ENCODE data around the gene MMP23B. TPM values are rescaled to one million over a fixed set of nuclear protein-coding genes. Genes with fewer than 3 reads are reported as not detected.
A peak's percentile ranks its signal among the peaks of the same experiment; 100 is the strongest.
"Not testable (repeated sequence)": the region's sequence is repeated elsewhere in the genome, so short reads cannot be mapped to it uniquely, and the experiment has no call there.

The MMP23B gene
- polyA plus RNA-seq, 2 of the 4 experiments (the other 2 are of a cell fraction) = 1.0 TPM; not detected in 1

- Histone ChIP-seq H3K4me2 (peak within 1 kb of the TSS; percentile 59), H3K27ac (peak within 1 kb of the TSS; percentile 91 to 98), H3K4me3 (peak within 1 kb of the TSS; percentile 61)
- H3K4me1 ChIP-seq, POLR2A ChIA-PET, FAIRE-seq, CTCF ChIA-PET, H3K9me3 ChIP-seq: not testable (repeated sequence)
- ATAC-seq (peak; percentile 91 to 94), DNase-seq (ENCODE audit: low read depth in 1 of 2, low spot score in 1 of 2) (peak; percentile 74 to 95)
- TF ChIP-seq MAX (IDR thresholded peaks at IDR 0.05) = peak; percentile 40
- TF ChIP-seq MAFK (IDR thresholded peaks at IDR 0.05; ENCODE audit: partially characterized antibody) = peak; percentile 41
- peak; percentile 74 for TF ChIP-seq KDM5A (IDR thresholded peaks at IDR 0.05)
- 1% methylated on average over 23 of the region's 96 CpGs for WGBS (ENCODE audit: missing lambda C conversion rate)
Measured at GRCh38 chr1:1658583-1659549, 26.9 kb downstream of the MMP23B start, which contains the start of gene CDK11B. Gene CDK11B (minus strand): TSS chr1:1659004. CDS start chr1:1657485, 1,519 bp downstream.

- DNase-seq (ENCODE audit: low read depth in 1 of 2, low spot score in 1 of 2); CTCF ChIA-PET; FAIRE-seq; H3K9me3 ChIP-seq; POLR2A ChIA-PET; H3K4me1 ChIP-seq; H3K4me3 ChIP-seq; ATAC-seq; H3K27ac ChIP-seq; H3K4me2 ChIP-seq: not testable (repeated sequence)
- WGBS (ENCODE audit: missing lambda C conversion rate) = 95% methylated on average over 8 of the region's 9 CpGs
Measured at GRCh38 chr1:1662392-1662791, 30.4 kb downstream of the MMP23B start.

GRCh38 chr1:1662830-1663560, 31.0 kb downstream of the MMP23B start:
- H3K4me2 ChIP-seq; FAIRE-seq; H3K9me3 ChIP-seq; H3K4me3 ChIP-seq; DNase-seq (ENCODE audit: low read depth in 1 of 2, low spot score in 1 of 2); ATAC-seq; POLR2A ChIA-PET; H3K27ac ChIP-seq; CTCF ChIA-PET; H3K4me1 ChIP-seq: not testable (repeated sequence)
- WGBS (ENCODE audit: missing lambda C conversion rate) = 78% methylated on average over 14 of the region's 15 CpGs

GRCh38 chr1:1664318-1664717, 32.3 kb downstream of the MMP23B start:
- CTCF ChIA-PET; DNase-seq (ENCODE audit: low read depth in 1 of 2, low spot score in 1 of 2); FAIRE-seq; H3K4me3 ChIP-seq; H3K27ac ChIP-seq; ATAC-seq; POLR2A ChIA-PET; H3K4me1 ChIP-seq; H3K9me3 ChIP-seq; H3K4me2 ChIP-seq: not testable (repeated sequence)
- 70% methylated on average over 4 of the region's 11 CpGs for WGBS (ENCODE audit: missing lambda C conversion rate)

- Histone ChIP-seq H3K4me2 (no peak overlapping the region), H3K4me1 (no peaks in the 10 kb centered on the region), H3K4me3 (no peak overlapping the region), H3K9me3 (no peaks in the 10 kb centered on the region), H3K27ac (no peak overlapping the region)
- POLR2A ChIA-PET = no interaction called here
- 91% methylated on average over 21 of the region's 27 CpGs for WGBS (ENCODE audit: missing lambda C conversion rate)
- FAIRE-seq = no peak
- CTCF ChIA-PET = interaction anchor here (0.6 to 1.2 kb wide), 5 partner anchors 8 to 55 kb away, joined by 3 to 5 read pairs (median 3); no protein-coding TSS in a partner anchor
- ATAC-seq = peak in 1 of 2 experiments; percentile 25; a peak in 2 of 6 replicates
- DNase-seq (ENCODE audit: low read depth in 1 of 2, low spot score in 1 of 2) = no peak
- TF ChIP-seq ZNF302 (CRISPR knock-in tag; IDR thresholded peaks at IDR 0.05) (no peak), CTCF (IDR thresholded peaks at IDR 0.05) (no peak), FOSL2 (IDR thresholded peaks at IDR 0.05) (no peak), FOSL2 (CRISPR knock-in tag; IDR thresholded peaks at IDR 0.05) (no peak), MAX (IDR thresholded peaks at IDR 0.05) (no peak), CBX2 (IDR thresholded peaks at IDR 0.05; ENCODE audit: borderline replicate concordance, low read depth) (no peak), KDM1A (IDR thresholded peaks at IDR 0.05; ENCODE audit: low read depth) (no peak), SMC3 (IDR thresholded peaks at IDR 0.05) (no peak), BHLHE40 (IDR thresholded peaks at IDR 0.05; ENCODE audit: low read depth, low read length) (no peak), EHMT2 (IDR thresholded peaks at IDR 0.05; ENCODE audit: low read depth) (no peak), CHD2 (IDR thresholded peaks at IDR 0.05; ENCODE audit: low read length, partially characterized antibody) (no peak), HES2 (IDR thresholded peaks at IDR 0.05) (no peak), TFCP2L1 (CRISPR knock-in tag; IDR thresholded peaks at IDR 0.05) (no peak), HOXB5 (CRISPR knock-in tag; IDR thresholded peaks at IDR 0.05) (no peak), USF2 (IDR thresholded peaks at IDR 0.05) (no peak), HOXB13 (CRISPR knock-in tag; IDR thresholded peaks at IDR 0.05; ENCODE audit: low read depth) (no peak), ESRRA (IDR thresholded peaks at IDR 0.05; ENCODE audit: borderline replicate concordance, low read length) (no peak)
Measured at GRCh38 chr1:1664941-1665814, 33.2 kb downstream of the MMP23B start.
